Muscle of back (tissue), 11 donors: Measurements from ENCODE around the gene ADAM33. TPM values are rescaled to one million over a fixed set of nuclear protein-coding genes. Genes with fewer than 3 reads are reported as not detected.

ENCODE experiments used
- DNase-seq, 3 donors: peaks; one replicate each; pipeline versions ENCODE4 v3.0.0 to v3.0.0-alpha.2; 2013
- polyA plus RNA-seq, 10 donors: library from polyadenylated mRNA; unstranded; fragments of 120-200 nt; gene quantifications; one replicate each; pipeline ENCODE4 v1.2.1, GENCODE V29; 2013; ENCODE audit not compliant: insufficient read length in 10 of 10

Gene ADAM33
- polyA plus RNA-seq, 10 donors, result 33.1 to 107 (median 53.3) TPM

DNA sequence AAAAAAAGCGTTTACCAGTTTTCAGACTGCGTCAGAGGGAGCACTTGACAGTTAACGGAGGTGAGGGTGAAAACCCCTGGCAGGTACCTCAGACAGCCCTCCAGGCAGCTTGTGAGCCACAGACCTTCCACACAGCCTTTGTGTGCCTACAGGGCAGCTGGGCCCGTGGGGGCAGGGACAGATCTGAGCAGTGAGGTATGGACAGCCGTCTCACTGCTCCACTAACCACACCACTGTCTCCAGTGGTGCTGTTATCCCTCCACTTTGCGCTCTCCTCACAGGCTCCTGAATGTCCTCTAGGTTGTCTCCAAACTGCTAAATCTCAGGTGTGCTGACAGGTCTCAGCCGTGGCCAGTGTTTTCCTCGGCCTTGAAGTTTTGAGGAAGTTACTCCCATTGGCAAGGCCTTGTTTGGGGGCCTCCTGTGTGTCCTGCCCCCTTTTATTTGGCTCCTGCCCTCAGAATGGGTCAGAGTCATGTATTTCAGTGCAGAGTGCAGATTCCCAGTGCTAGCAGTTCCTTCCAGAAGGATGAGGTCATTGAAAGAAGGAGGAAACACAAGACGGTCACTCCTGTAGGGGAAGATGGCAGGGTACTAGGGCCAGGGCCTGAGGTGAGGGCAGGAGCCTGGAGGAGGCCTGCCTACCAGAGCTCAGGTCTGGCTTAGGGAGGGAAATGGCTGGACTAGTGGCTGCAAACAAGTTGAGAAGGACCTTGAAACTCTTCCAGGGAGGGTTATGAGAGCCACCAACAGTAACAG is 30.4 kb downstream of the ADAM33 start:
- no peak for DNase-seq

DNA sequence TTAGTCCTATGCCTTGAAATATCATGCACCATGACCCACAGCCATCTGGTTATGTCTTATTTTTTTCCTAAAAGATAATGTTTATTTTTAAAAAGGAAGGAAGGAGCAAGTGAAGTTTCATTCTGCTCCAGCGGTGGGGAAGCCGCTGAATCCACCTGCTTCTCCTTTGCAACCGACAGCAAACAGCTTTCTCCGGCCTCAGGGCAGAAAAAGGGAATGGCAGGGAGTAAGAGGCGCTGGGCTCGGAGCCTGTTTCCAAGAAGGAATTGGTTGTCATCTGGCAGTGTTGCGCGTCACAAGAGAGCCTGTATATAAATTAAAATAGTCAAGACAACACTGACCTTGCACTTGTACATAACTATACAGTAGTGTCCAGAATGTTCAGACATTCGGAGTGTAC is 32.9 kb downstream of the ADAM33 start:
- no peak for DNase-seq

GRCh38 chr20:3647473-3647872 is 34.3 kb downstream of the ADAM33 start:
- DNase-seq, result no peak

DNA sequence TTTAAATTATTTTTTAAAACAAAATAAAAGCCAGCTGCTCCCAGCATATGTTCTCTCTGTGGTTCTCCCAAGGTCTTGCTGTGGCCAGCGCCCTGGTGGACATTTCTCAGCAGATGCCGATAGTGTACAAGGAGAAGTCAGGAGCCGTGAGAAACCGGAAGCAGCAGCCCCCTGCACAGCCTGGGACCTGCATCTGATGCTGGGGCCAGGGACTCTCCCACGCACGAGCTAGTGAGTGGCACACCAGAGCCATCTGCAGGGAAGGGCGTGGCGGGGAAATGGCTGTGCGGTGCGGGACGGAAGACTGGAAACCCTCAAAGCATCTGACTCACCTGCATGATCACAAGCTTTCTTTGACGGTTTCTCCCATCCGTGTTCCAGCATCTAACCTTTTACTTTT is 35.2 kb downstream of the ADAM33 start:
- no peak for DNase-seq

DNA sequence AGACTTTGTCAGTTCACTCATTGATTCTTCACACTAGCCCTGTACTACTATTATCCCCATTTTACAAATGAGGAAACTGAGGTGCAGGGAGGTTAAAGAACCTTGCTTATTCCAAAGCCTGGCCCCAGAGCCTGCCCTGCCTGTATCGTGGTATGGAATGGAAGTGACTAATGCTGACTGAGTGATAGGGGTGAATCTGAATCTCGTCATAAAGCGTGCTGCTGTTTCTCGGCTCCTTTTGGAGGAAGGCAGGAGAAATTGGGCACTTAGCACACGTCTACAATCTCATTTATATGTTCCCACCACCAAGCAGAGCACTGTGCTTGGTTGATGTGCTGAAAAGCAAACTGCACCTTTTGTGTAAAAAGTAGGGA is 35.8 kb downstream of the ADAM33 start:
- no peak for DNase-seq

- no peak for DNase-seq
Measured at GRCh38 chr20:3645309-3646066, 36.3 kb downstream of the ADAM33 start.

DNA sequence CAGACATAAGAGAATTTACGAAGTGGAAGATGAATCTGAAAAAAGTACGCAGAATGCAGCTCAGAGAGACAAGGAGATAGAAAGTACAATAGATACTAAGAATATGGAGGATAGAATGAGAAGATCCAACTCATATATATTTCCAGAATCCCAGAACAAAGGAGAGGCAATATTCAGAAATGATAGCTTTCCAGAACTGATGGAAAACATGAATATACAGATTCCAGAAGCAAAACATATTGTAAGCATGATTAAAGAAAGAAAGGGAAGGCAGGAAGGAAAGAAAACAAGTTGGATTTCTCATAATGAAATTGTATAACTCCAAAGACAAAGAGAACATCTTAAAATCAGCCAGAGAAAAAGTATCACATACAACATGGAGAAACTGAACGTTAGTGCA is 41.6 kb downstream of the ADAM33 start:
- DNase-seq, result no peak

GRCh38 chr20:3635346-3635745 is 46.5 kb downstream of the ADAM33 start:
- no peak for DNase-seq

DNA sequence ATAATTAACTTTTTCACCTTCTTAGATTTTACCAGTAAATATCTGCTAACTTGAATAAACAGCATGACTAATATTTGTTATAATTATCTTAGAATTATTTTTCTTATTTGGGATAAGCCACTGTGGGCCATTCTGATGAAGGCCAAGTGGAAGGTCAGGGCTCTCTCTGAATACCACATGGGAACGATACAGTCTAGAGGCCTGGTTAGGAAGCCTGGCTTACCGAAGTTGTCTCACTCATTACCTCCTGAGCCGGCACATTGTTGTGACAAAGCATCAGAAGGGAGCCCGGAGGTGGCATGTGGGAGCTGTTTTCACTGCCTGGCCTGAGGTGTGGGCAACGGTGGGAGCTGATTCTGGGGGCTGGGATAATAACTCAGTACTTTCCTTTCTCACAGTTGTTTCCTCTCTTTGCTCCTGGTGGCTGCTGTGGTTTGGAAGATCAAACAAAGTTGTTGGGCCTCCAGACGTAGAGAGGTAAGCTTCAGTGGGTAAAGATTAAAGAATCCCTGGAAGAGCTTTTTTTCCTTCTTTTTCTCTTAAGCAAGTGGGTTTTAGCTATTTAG is 47.8 kb downstream of the ADAM33 start:
- no peak for DNase-seq

- DNase-seq, result no peak
Measured at GRCh38 chr20:3632311-3633004, 49.4 kb downstream of the ADAM33 start.

GRCh38 chr20:3631534-3631933 is 50.3 kb downstream of the ADAM33 start:
- no peak for DNase-seq

DNA sequence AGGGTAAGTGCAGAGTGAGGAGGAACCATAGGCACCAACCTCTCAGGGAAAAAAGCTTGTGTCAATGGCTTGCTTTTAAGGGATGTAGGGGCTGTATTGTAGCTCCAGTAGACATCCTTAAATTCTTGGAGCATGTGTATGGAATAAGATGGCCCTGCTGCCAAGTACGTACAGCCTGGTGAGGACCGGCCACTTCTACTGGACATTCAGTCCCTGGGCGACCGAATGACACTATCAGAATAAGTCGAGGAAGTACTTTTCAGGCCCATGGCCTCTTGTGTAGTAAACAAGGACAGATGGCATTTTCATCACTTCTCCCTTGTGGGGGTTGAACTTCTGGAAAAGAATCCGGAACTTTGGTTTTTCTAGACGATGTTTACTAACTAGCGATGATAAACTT is 51.4 kb downstream of the ADAM33 start:
- no peak for DNase-seq

GRCh38 chr20:3629893-3630292 is 51.9 kb downstream of the ADAM33 start:
- DNase-seq, result no peak

DNA sequence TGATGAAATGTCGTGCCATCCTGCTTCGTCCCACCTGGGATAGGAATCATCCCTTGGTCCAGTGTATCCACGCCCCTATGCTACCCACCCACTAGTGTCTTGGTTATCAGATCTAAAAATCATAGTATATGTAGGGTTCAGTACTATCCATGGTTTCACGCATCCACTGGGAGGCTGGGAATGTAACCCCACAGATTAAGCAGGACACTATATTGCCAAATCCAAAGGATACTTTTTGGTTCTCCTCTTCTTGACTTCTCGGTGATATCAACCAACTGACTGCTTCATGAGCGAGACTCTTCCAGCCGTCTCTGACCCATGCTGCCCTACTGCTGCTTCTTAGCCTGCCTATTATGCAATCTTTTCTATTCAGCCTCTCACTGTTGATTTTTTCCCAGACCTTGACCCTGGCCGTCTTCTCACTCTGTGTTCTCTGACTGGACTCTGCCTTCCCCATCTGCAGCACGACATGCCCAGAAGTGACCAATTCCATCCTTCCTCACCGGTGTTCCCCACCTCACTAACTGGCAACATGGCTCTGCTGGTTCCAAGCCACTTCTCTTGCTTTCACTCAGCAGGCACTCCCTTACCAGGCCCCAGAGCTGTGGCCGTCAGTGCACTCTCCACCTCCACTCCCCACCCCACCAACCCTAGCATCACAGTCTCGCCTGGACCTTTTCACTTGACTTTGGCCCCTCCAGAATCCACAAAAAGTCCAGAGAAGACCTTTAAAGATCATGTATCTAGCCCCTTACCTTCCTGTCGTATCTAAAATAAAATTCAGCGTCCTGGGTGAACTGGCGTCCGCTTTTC is 53.1 kb downstream of the ADAM33 start:
- no peak for DNase-seq

DNA sequence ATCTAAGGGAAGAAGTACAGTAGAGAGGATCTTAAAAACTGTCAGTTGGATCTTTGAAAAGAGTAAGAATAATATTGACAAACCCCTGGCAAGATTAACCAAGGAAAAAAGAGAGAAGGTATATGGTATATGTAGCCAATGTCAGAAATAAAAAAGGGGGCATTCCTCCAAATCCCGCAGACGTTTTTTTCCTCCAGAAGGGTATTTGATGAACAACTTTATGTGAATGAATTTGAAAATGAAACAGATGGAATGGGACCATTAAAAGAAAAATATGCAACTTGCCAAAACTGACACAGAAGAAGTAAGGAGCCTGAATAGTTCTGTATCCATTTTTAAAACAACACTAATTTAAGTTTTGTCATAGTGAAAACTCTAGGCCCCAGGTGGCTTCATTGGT is 54.3 kb downstream of the ADAM33 start:
- no peak for DNase-seq

DNA sequence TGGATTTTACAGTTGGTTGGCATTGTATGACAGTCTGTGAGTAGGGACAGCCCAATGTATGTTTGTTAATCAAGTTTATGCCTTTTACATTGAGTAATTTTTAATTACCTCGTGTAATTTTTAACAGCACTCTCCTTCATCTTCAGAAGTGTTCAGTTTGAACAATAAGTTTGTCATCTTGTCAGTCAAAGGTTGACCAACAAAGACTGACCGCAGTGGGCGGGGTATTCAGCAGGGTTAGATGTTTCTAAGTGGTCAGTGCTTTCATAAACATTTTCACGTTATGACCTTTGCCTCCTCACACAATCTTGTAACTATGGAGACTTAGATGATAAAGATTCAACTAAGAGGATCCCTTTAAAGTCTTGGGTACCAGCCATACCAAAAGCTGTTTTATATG is 59.4 kb downstream of the ADAM33 start:
- DNase-seq, result no peak

GRCh38 chr20:3621111-3621510 is 60.7 kb downstream of the ADAM33 start:
- no peak for DNase-seq
